Peyer's patch (tissue), 4 donors: Measurements from ENCODE around the gene PXDN.

Experiments used
- POLR2A ChIP-seq, 2 donors: fragments of 450-650 bp; IDR thresholded peaks; one replicate each; pipeline ENCODE4 v1.5.1; 2017; ENCODE audit warnings: antibody characterized with exemption in 2 of 2, mild to moderate bottlenecking in 2 of 2, moderate library complexity in 2 of 2
- TF ChIP-seq, protein P1 (sequence below), 6 experiments: fragments of 450-650 bp in 4 of 6; fragments of 200-600 bp in 2 of 6; sonication (generic) in 1 of 6; IDR thresholded peaks; one replicate each; pipeline ENCODE4 v1.5.1; 2017 to 2019; ENCODE audit warnings: antibody characterized with exemption in 6 of 6, mild to moderate bottlenecking in 3 of 6, moderate library complexity in 1 of 6

DNA sequence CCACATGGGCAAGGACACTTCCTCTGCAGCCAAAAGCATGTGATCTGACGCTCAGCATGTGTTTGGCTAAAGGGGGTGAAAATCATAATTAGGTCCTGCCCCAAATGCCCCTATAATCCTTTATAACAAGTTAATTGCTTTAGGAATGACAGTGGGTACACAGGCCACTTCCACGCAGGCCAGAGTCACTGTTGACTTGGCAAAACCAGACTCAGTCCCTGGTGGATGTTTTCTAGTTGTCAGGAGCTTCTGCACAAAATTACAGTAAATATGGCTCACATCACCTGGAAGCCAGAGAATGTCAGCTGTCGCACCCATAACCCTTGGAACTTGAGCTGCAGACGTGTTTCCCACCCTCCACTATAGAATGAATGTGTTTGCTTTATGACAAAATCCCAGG lies 13.3 kb upstream of the PXDN start:
- TF ChIP-seq POLR2A (IDR thresholded peaks at IDR 0.05), result no peak
- TF ChIP-seq, protein P1, sequence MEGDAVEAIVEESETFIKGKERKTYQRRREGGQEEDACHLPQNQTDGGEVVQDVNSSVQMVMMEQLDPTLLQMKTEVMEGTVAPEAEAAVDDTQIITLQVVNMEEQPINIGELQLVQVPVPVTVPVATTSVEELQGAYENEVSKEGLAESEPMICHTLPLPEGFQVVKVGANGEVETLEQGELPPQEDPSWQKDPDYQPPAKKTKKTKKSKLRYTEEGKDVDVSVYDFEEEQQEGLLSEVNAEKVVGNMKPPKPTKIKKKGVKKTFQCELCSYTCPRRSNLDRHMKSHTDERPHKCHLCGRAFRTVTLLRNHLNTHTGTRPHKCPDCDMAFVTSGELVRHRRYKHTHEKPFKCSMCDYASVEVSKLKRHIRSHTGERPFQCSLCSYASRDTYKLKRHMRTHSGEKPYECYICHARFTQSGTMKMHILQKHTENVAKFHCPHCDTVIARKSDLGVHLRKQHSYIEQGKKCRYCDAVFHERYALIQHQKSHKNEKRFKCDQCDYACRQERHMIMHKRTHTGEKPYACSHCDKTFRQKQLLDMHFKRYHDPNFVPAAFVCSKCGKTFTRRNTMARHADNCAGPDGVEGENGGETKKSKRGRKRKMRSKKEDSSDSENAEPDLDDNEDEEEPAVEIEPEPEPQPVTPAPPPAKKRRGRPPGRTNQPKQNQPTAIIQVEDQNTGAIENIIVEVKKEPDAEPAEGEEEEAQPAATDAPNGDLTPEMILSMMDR (IDR thresholded peaks at IDR 0.05), result no peak
